ENCODE results near the gene SLC22A15.
A peak's percentile ranks its signal among the peaks of the same experiment; 100 is the strongest.
"Not testable (repeated sequence)": the region's sequence is repeated elsewhere in the genome, so short reads cannot be mapped to it uniquely, and the experiment has no call there.

The SLC22A15 gene

GRCh38 chr1:115976062-115976920, at the start of gene SLC22A15:
Gene SLC22A15 (plus strand): TSS chr1:115976513. CDS start chr1:115976628, 115 bp downstream.
- DNase-seq = peak; percentile 21

GRCh38 chr1:115927971-115928370, 48.3 kb upstream of the SLC22A15 start:
- no peak for DNase-seq

- DNase-seq = no peak
Observed at GRCh38 chr1:115929881-115930280, 46.4 kb upstream of the SLC22A15 start.

GRCh38 chr1:115933625-115934024, 42.7 kb upstream of the SLC22A15 start:
- DNase-seq = no peak

GRCh38 chr1:115939455-115939854, 36.9 kb upstream of the SLC22A15 start:
- no peak for DNase-seq

GRCh38 chr1:115946116-115946515, 30.2 kb upstream of the SLC22A15 start:
- no peak for DNase-seq

- no peak for DNase-seq
Observed at GRCh38 chr1:115949156-115949555, 27.2 kb upstream of the SLC22A15 start.

- no peak for DNase-seq
Observed at GRCh38 chr1:115951560-115951959, 24.8 kb upstream of the SLC22A15 start.

GRCh38 chr1:115952547-115952946, 23.8 kb upstream of the SLC22A15 start:
- no peak for DNase-seq

GRCh38 chr1:115953180-115953579, 23.1 kb upstream of the SLC22A15 start:
- DNase-seq = no peak

GRCh38 chr1:115954684-115955083, 21.6 kb upstream of the SLC22A15 start:
- DNase-seq = no peak

GRCh38 chr1:115955228-115955627, 21.1 kb upstream of the SLC22A15 start:
- DNase-seq = no peak

- no peak for DNase-seq
Observed at GRCh38 chr1:115958866-115959265, 17.4 kb upstream of the SLC22A15 start.

GRCh38 chr1:115969509-115969908, 6.8 kb upstream of the SLC22A15 start:
- DNase-seq = no peak

- DNase-seq = not testable (repeated sequence)
Observed at GRCh38 chr1:115971778-115972177, 4.5 kb upstream of the SLC22A15 start.

- no peak for DNase-seq
Observed at GRCh38 chr1:115973154-115973553, 3.2 kb upstream of the SLC22A15 start.

- DNase-seq = no peak
Observed at GRCh38 chr1:115975569-115976061, 698 bp upstream of the SLC22A15 start.

- no peak for DNase-seq
Observed at GRCh38 chr1:115976921-115977498, 697 bp downstream of the SLC22A15 start.

- no peak for DNase-seq
Observed at GRCh38 chr1:115977499-115978258, 1.4 kb downstream of the SLC22A15 start.

GRCh38 chr1:115978292-115978941, 2.1 kb downstream of the SLC22A15 start:
- DNase-seq = no peak

- DNase-seq = no peak
Observed at GRCh38 chr1:115980156-115980555, 3.8 kb downstream of the SLC22A15 start.

GRCh38 chr1:115980998-115981993, 5.0 kb downstream of the SLC22A15 start:
- DNase-seq = no peak

All from stimulated activated CD4-positive, alpha-beta T cell treated with anti-CD3 and anti-CD28 coated beads, Interleukin-4, amount 100 ng/mL, for 1 hour (primary cell).